NCI-H2081 (cell line): ENCODE data around the gene ZNF44.
"Not testable (repeated sequence)": the region's sequence is repeated elsewhere in the genome, so short reads cannot be mapped to it uniquely, and the experiment has no call there.

Experiments
- DNase-seq, 2 experiments: peaks; one replicate each; lab custom pipeline; 2025; lab: John Stamatoyannopoulos, UW

ZNF44 gene

GRCh38 chr19:12294249-12295158 is at the start of gene ZNF44:
ZNF44 (minus strand) TSS chr19:12294883; CDS start chr19:12294694, 189 bp downstream.
- peak; percentile 93 to 96 for DNase-seq

GRCh38 chr19:12333162-12334159 is 38.8 kb upstream of the ZNF44 start, which contains the start of gene ZNF563:
ZNF563 (minus strand) TSS chr19:12333633; CDS start chr19:12333482, 151 bp downstream.
- peak; percentile 93 to 96 for DNase-seq

- no peak for DNase-seq
Observed at GRCh38 chr19:12331211-12331941, 36.7 kb upstream of the ZNF44 start.

GRCh38 chr19:12330340-12330739 is 35.7 kb upstream of the ZNF44 start:
- no peak for DNase-seq

- no peak for DNase-seq
Observed at GRCh38 chr19:12325690-12326089, 31.0 kb upstream of the ZNF44 start.

GRCh38 chr19:12318782-12319413 is 24.2 kb upstream of the ZNF44 start:
- no peak for DNase-seq

GRCh38 chr19:12314553-12314952 is 19.9 kb upstream of the ZNF44 start:
- no peak for DNase-seq

- DNase-seq, result not testable (repeated sequence)
Observed at GRCh38 chr19:12308891-12309290, 14.2 kb upstream of the ZNF44 start.

- no peak for DNase-seq
Observed at GRCh38 chr19:12295191-12295590, 508 bp upstream of the ZNF44 start.

GRCh38 chr19:12293777-12294248 is 870 bp downstream of the ZNF44 start:
- peak; percentile 25 to 37 for DNase-seq

- DNase-seq, result no peak
Observed at GRCh38 chr19:12289790-12290065, 5.0 kb downstream of the ZNF44 start.

GRCh38 chr19:12287958-12288500 is 6.7 kb downstream of the ZNF44 start:
- DNase-seq, result no peak

GRCh38 chr19:12284631-12285030 is 10.1 kb downstream of the ZNF44 start:
- DNase-seq, result no peak

- no peak for DNase-seq
Observed at GRCh38 chr19:12284226-12284625, 10.5 kb downstream of the ZNF44 start.

- no peak for DNase-seq
Observed at GRCh38 chr19:12278713-12279112, 16.0 kb downstream of the ZNF44 start.

GRCh38 chr19:12272980-12273901 is 21.4 kb downstream of the ZNF44 start:
- no peak for DNase-seq

- no peak for DNase-seq
Observed at GRCh38 chr19:12272386-12272785, 22.3 kb downstream of the ZNF44 start.

- no peak for DNase-seq
Observed at GRCh38 chr19:12270854-12271253, 23.8 kb downstream of the ZNF44 start.

- DNase-seq, result no peak
Observed at GRCh38 chr19:12265921-12266704, 28.6 kb downstream of the ZNF44 start.
